WI38 (cell line): Measurements from ENCODE around the gene TMEM244.

Experiments
- H3K4me3 ChIP-seq: 2 replicates; pipeline ENCODE4 v1.5.1; 2011; ENCODE audit warnings: low read depth, mild to moderate bottlenecking, control low read depth, low read length
- CTCF ChIP-seq: IDR thresholded peaks from 2 replicates; pipeline ENCODE4 v1.5.1; 2012; ENCODE audit warnings: low read depth, mild to moderate bottlenecking, control low read depth, low read length

The TMEM244 gene

GRCh38 chr6:129867403-129867802 is 6.3 kb upstream of the TMEM244 start:
- no peak overlapping the region for H3K4me3 ChIP-seq
- no peak for TF ChIP-seq CTCF

- TF ChIP-seq CTCF: no peak
- H3K4me3 ChIP-seq: no peak overlapping the region
Observed at GRCh38 chr6:129866688-129867087, 5.6 kb upstream of the TMEM244 start.

GRCh38 chr6:129866256-129866655 is 5.1 kb upstream of the TMEM244 start:
- no peak overlapping the region for H3K4me3 ChIP-seq
- TF ChIP-seq CTCF: no peak

GRCh38 chr6:129865013-129865412 is 3.9 kb upstream of the TMEM244 start:
- no peak for TF ChIP-seq CTCF
- no peak overlapping the region for H3K4me3 ChIP-seq

GRCh38 chr6:129863664-129864063 is 2.5 kb upstream of the TMEM244 start:
- no peak overlapping the region for H3K4me3 ChIP-seq
- no peak for TF ChIP-seq CTCF

- no peak overlapping the region for H3K4me3 ChIP-seq
- TF ChIP-seq CTCF: no peak
Observed at GRCh38 chr6:129859524-129859923, 1.6 kb downstream of the TMEM244 start.

- H3K4me3 ChIP-seq: no peak overlapping the region
- no peak for TF ChIP-seq CTCF
Observed at GRCh38 chr6:129857838-129858237, 3.3 kb downstream of the TMEM244 start.
